Liver (tissue), 9 donors: ENCODE measurements around the gene PSME3IP1. TPM values are rescaled to one million over a fixed set of nuclear protein-coding genes. Genes with fewer than 3 reads are reported as not detected.

ENCODE experiments used
- DNase-seq: peaks from one replicate; pipeline ENCODE4 v3.0.0-alpha.2; 2017; ENCODE audit warnings: low spot score
- H3K27ac ChIP-seq, 2 donors: one replicate each; pipeline ENCODE4 v1.7.0; 2013; ENCODE audit warnings: inconsistent platforms in 2 of 2, low read length in 2 of 2, control low read depth in 1 of 2, low read depth in 1 of 2, mild to moderate bottlenecking in 1 of 2
- H3K27me3 ChIP-seq, 4 donors: one replicate each; pipeline versions ENCODE4 v1.6.1 to v1.7.0; 2013; ENCODE audit warnings: low read length in 3 of 4, inconsistent platforms in 1 of 4, mild to moderate bottlenecking in 1 of 4, moderate library complexity in 1 of 4; ENCODE audit not compliant: control insufficient read depth in 4 of 4, insufficient read depth in 4 of 4
- H3K36me3 ChIP-seq, 4 donors: one replicate each; pipeline versions ENCODE4 v1.6.1 to v1.7.0; 2013; ENCODE audit warnings: low read length in 3 of 4, mild to moderate bottlenecking in 3 of 4, low read depth in 1 of 4, moderate library complexity in 1 of 4; ENCODE audit not compliant: control insufficient read depth in 4 of 4, insufficient read depth in 3 of 4
- H3K4me1 ChIP-seq, 4 donors: one replicate each; pipeline versions ENCODE4 v1.6.1 to v1.7.0; 2013; ENCODE audit warnings: low read length in 3 of 4, mild to moderate bottlenecking in 3 of 4, moderate library complexity in 1 of 4; ENCODE audit not compliant: control insufficient read depth in 4 of 4, insufficient read depth in 4 of 4
- H3K4me3 ChIP-seq, 3 donors: one replicate each; pipeline versions ENCODE4 v1.6.1 to v1.7.0; 2013; ENCODE audit warnings: low read length in 3 of 3, control low read depth in 1 of 3, low read depth in 1 of 3, mild to moderate bottlenecking in 1 of 3
- H3K9ac ChIP-seq, 2 donors: one replicate each; pipeline ENCODE4 v1.7.0; 2013; ENCODE audit warnings: low read length in 2 of 2, mild to moderate bottlenecking in 2 of 2, moderate library complexity in 2 of 2, control low read depth in 1 of 2, low read depth in 1 of 2
- H3K9me3 ChIP-seq, 4 donors: one replicate each; pipeline versions ENCODE4 v1.6.1 to v1.7.0; 2013; ENCODE audit warnings: low read length in 3 of 4; ENCODE audit not compliant: control insufficient read depth in 4 of 4
- ATF3 ChIP-seq: IDR thresholded peaks from 2 replicates; pipeline ENCODE4 v1.6.1; 2016; ENCODE audit warnings: antibody characterized with exemption
- CTCF ChIP-seq: fragments of 150-350 bp; IDR thresholded peaks from 2 replicates; pipeline ENCODE4 v1.5.1; 2017; ENCODE audit warnings: improper control_type of control experiment, low read depth, low read length; ENCODE audit not compliant: missing input control
- EGR1 ChIP-seq, 2 donors: IDR thresholded peaks; 2 replicates each; pipeline ENCODE4 v1.6.1; 2016 to 2018; ENCODE audit warnings: antibody characterized with exemption in 2 of 2, low read depth in 2 of 2
- FOXA2 ChIP-seq: IDR thresholded peaks from 2 replicates; pipeline ENCODE4 v1.6.1; 2016; ENCODE audit warnings: antibody characterized with exemption
- GABPA ChIP-seq, 2 donors: IDR thresholded peaks in 1 of 2; conservative IDR thresholded peaks in 1 of 2; 2 replicates each; pipeline ENCODE4 v1.6.1; 2016; ENCODE audit warnings: antibody characterized with exemption in 2 of 2, mild to moderate bottlenecking in 1 of 2, moderate library complexity in 1 of 2
- HNF4A ChIP-seq, 2 donors: conservative IDR thresholded peaks; 2 replicates each; pipeline ENCODE4 v1.6.1; 2016; ENCODE audit warnings: antibody characterized with exemption in 2 of 2, mild to moderate bottlenecking in 2 of 2
- HNF4G ChIP-seq: IDR thresholded peaks from 2 replicates; pipeline ENCODE4 v1.6.1; 2016; ENCODE audit warnings: antibody characterized with exemption
- JUND ChIP-seq, 2 donors: IDR thresholded peaks; 2 replicates each; pipeline ENCODE4 v1.6.1; 2016; ENCODE audit warnings: antibody characterized with exemption in 2 of 2
- NR2F2 ChIP-seq: IDR thresholded peaks from 2 replicates; pipeline ENCODE4 v1.6.1; 2016; ENCODE audit warnings: antibody characterized with exemption
- REST ChIP-seq: IDR thresholded peaks from 2 replicates; pipeline ENCODE4 v1.6.1; 2016; ENCODE audit warnings: antibody characterized with exemption, mild to moderate bottlenecking
- RXRA ChIP-seq, 2 donors: IDR thresholded peaks; 2 replicates each; pipeline ENCODE4 v1.6.1; 2017 to 2018; ENCODE audit warnings: antibody characterized with exemption in 2 of 2, mild to moderate bottlenecking in 1 of 2
- SP1 ChIP-seq: IDR thresholded peaks from 2 replicates; pipeline ENCODE4 v1.6.1; 2018; ENCODE audit warnings: antibody characterized with exemption, mild to moderate bottlenecking
- TAF1 ChIP-seq: conservative IDR thresholded peaks from 2 replicates; pipeline ENCODE4 v1.6.1; 2016; ENCODE audit warnings: antibody characterized with exemption, mild to moderate bottlenecking
- YY1 ChIP-seq: IDR thresholded peaks from 2 replicates; pipeline ENCODE4 v1.6.1; 2016; ENCODE audit warnings: antibody characterized with exemption, mild to moderate bottlenecking
- WGBS: extraction: QIAGEN DNeasy Blood & Tissue Kit; methylation state at CpG from one replicate; pipeline ENCODE4 v1.1.7; 2013; 5-methylcytosine and 5-hydroxymethylcytosine counted together
- polyA plus RNA-seq, 2 donors: library from polyadenylated mRNA; stranded (reverse) in 1 of 2; unstranded in 1 of 2; fragments of 200-250 nt in 1 of 2; fragments of >200 nt in 1 of 2; fragmentation: Nextera tagmentation in 1 of 2; extraction: Ambion mirVana in 1 of 2; gene quantifications; one replicate each; pipeline versions ENCODE4 v1.2.1 to v1.2.3, GENCODE V29; 2013 to 2015
- total RNA-seq, 2 donors: library from RNA; depleted of rRNA; stranded (reverse); fragments of >200 nt; gene quantifications; one replicate each; pipeline ENCODE4 v1.2.3, GENCODE V29; 2014
- donor health status: healthy.
- donor health status: healthy.
- donor health status: healthy.
- donor health status: healthy.
- donor health status: healthy.

The PSME3IP1 gene
- total and polyA plus RNA-seq, 4 donors: 25.0 to 34.7 (median 25.8) TPM

GRCh38 chr16:57166451-57166850 is 19.4 kb downstream of the PSME3IP1 start:
- TF ChIP-seq GABPA (IDR thresholded peaks at IDR 0.05 in 1 of 2, conservative IDR thresholded peaks at IDR 0.05 in 1 of 2): no peak
- TF ChIP-seq EGR1 (IDR thresholded peaks at IDR 0.05; ENCODE audit: low read depth in 2 of 2): no peak
- no peak for TF ChIP-seq HNF4G
- TF ChIP-seq TAF1: no peak
- TF ChIP-seq CTCF: no peak
- no peak for TF ChIP-seq HNF4A (conservative IDR thresholded peaks at IDR 0.05)
- no peak for TF ChIP-seq JUND (IDR thresholded peaks at IDR 0.05)
- no peak for TF ChIP-seq YY1
- no peak for TF ChIP-seq SP1
- Histone ChIP-seq H3K27me3 (no peaks in the 10 kb centered on the region), H3K27ac (no peak overlapping the region), H3K36me3 (peaks cover 1 to 42% (median 23%) of the 10 kb centered on the region in 4 donors), H3K9me3 (no peaks in the 10 kb centered on the region), H3K4me3 (no peak overlapping the region), H3K9ac (no peak overlapping the region), H3K4me1 (peaks cover 4 to 18% (median 11%) of the 10 kb centered on the region in 4 donors)
- DNase-seq: no peak

GRCh38 chr16:57165938-57166337 is 19.9 kb downstream of the PSME3IP1 start:
- Histone ChIP-seq H3K27ac (no peak overlapping the region), H3K36me3 (peaks cover 0 to 37% (median 21%) of the 10 kb centered on the region in 4 donors), H3K4me1 (peaks cover 4 to 18% (median 11%) of the 10 kb centered on the region in 4 donors), H3K4me3 (no peak overlapping the region), H3K27me3 (no peaks in the 10 kb centered on the region), H3K9ac (no peak overlapping the region), H3K9me3 (no peaks in the 10 kb centered on the region)
- TF ChIP-seq FOXA2 (peak; percentile 18), NR2F2 (no peak), RXRA (IDR thresholded peaks at IDR 0.05) (peak in 1 of 2 donors; percentile 3)
- no peak for DNase-seq
- WGBS: 53% methylated on average over 3 of the region's 3 CpGs

GRCh38 chr16:57165483-57165882 is 20.4 kb downstream of the PSME3IP1 start:
- Histone ChIP-seq H3K4me3 (no peak overlapping the region), H3K27ac (no peak overlapping the region), H3K9ac (no peak overlapping the region), H3K27me3 (no peaks in the 10 kb centered on the region), H3K9me3 (no peaks in the 10 kb centered on the region), H3K4me1 (peaks cover 4 to 18% (median 11%) of the 10 kb centered on the region in 4 donors), H3K36me3 (peaks cover 0 to 40% (median 21%) of the 10 kb centered on the region in 4 donors)
- WGBS: 40% methylated on average over 5 of the region's 5 CpGs
- DNase-seq: no peak
- peak; percentile 19 to 40 for TF ChIP-seq RXRA (IDR thresholded peaks at IDR 0.05)
- no peak for TF ChIP-seq ATF3
- TF ChIP-seq REST: no peak
- no peak for TF ChIP-seq NR2F2
- TF ChIP-seq HNF4G: no peak
